IMR-90 (cell line): ENCODE results near the gene CLEC16A. TPM values are rescaled to one million over a fixed set of nuclear protein-coding genes. Genes with fewer than 3 reads are reported as not detected.

ENCODE experiments used
- ATAC-seq: fragments of 200-7000 bp; cut with Tn5 transposase; 2 replicates; pipeline ENCODE4 v1.9.1; 2020; ENCODE audit warnings: low read depth, mild to moderate bottlenecking, moderate library complexity
- BruUV-seq: library from RNA; stranded (reverse); fragments of 400-500 nt; replicated peaks from 2 replicates; lab custom pipeline; 2021; lab: Mats Ljungman, UMichigan
- CTCF ChIA-PET: fragments of 300-600 bp; formaldehyde crosslinking; extraction: SDS; loops from one replicate; lab custom pipeline; 2021; ENCODE audit warnings: antibody characterized with exemption; lab: Yijun Ruan, JAX
- POLR2A ChIA-PET: fragments of 300-600 bp; sonication (Branson Sonifier 250); formaldehyde crosslinking; loops from one replicate; lab custom pipeline; 2022; ENCODE audit warnings: antibody characterized with exemption; ENCODE audit not compliant: unreplicated experiment; lab: Charles Lee
- DNase-seq: peaks from one replicate; pipeline ENCODE4 v3.0.0; 2013
- H2AFZ ChIP-seq: replicated peaks from 2 replicates; pipeline ENCODE3; 2013; ENCODE audit warnings: low read length, mild to moderate bottlenecking; ENCODE audit not compliant: poor library complexity
- H2AK5ac ChIP-seq: 2 replicates; pipeline ENCODE4 v1.6.1; 2013; ENCODE audit warnings: low read depth, low read length, inconsistent platforms
- H2AK9ac ChIP-seq: replicated peaks from 2 replicates; pipeline ENCODE3; 2013; ENCODE audit warnings: mild to moderate bottlenecking, low read depth, low read length, moderate library complexity; ENCODE audit not compliant: poor library complexity
- H2BK120ac ChIP-seq: 2 replicates; pipeline ENCODE4 v1.6.1; 2013; ENCODE audit warnings: low read depth, low read length, inconsistent platforms
- H2BK15ac ChIP-seq: 3 replicates; pipeline ENCODE4 v1.6.1; 2013; ENCODE audit warnings: low read depth, low read length, inconsistent platforms
- H2BK20ac ChIP-seq: 2 replicates; pipeline ENCODE4 v1.6.1; 2013; ENCODE audit warnings: low read depth, mild to moderate bottlenecking, inconsistent platforms, low read length, moderate library complexity
- H2BK5ac ChIP-seq: 2 replicates; pipeline ENCODE4 v1.6.1; 2013; ENCODE audit warnings: mild to moderate bottlenecking, low read depth, low read length, inconsistent platforms; ENCODE audit not compliant: poor library complexity, severe bottlenecking
- H3K14ac ChIP-seq: replicated peaks from 2 replicates; pipeline ENCODE4 v1.6.1; 2013; ENCODE audit warnings: low read depth, low read length, inconsistent platforms
- H3K18ac ChIP-seq: 2 replicates; pipeline ENCODE4 v1.6.1; 2013; ENCODE audit warnings: low read depth, low read length, control low read depth
- H3K23ac ChIP-seq: 2 replicates; pipeline ENCODE4 v1.6.1; 2013; ENCODE audit warnings: low read depth, low read length, inconsistent platforms
- H3K27ac ChIP-seq: 2 replicates; pipeline ENCODE4 v1.5.1; 2013; ENCODE audit warnings: mild to moderate bottlenecking, control low read depth, low read length; ENCODE audit not compliant: insufficient read depth
- H3K27me3 ChIP-seq: 2 replicates; pipeline ENCODE4 v1.6.1; 2013; ENCODE audit warnings: low read length; ENCODE audit not compliant: control insufficient read depth, insufficient read depth
- H3K36me3 ChIP-seq: 2 replicates; pipeline ENCODE4 v1.6.1; 2013; ENCODE audit warnings: low read length, mixed read lengths; ENCODE audit not compliant: control insufficient read depth, insufficient read depth
- H3K4ac ChIP-seq: 2 replicates; pipeline ENCODE4 v1.6.1; 2013; ENCODE audit warnings: low read depth, low read length, inconsistent platforms
- H3K4me1 ChIP-seq: 2 replicates; pipeline ENCODE4 v1.6.1; 2013; ENCODE audit warnings: low read length, mixed read lengths; ENCODE audit not compliant: control insufficient read depth, insufficient read depth
- H3K4me2 ChIP-seq: 2 replicates; pipeline ENCODE4 v1.6.1; 2013; ENCODE audit warnings: low read depth, mild to moderate bottlenecking, control low read depth, low read length, moderate library complexity
- H3K4me3 ChIP-seq: 2 replicates; pipeline ENCODE4 v1.5.1; 2013; ENCODE audit warnings: low read depth, mild to moderate bottlenecking, control low read depth, low read length, moderate library complexity; ENCODE audit not compliant: insufficient read depth
- H3K56ac ChIP-seq: 2 replicates; pipeline ENCODE4 v1.6.1; 2013; ENCODE audit warnings: low read length, inconsistent platforms; ENCODE audit not compliant: insufficient read depth; ENCODE audit errors: extremely low read depth
- H3K79me1 ChIP-seq, 2 experiments: 2 replicates each; pipeline ENCODE4 v1.6.1; 2013; ENCODE audit warnings: low read length in 2 of 2, inconsistent platforms in 1 of 2, low read depth in 1 of 2
- H3K9ac ChIP-seq: 2 replicates; pipeline ENCODE4 v1.6.1; 2013; ENCODE audit warnings: low read depth, low read length, control low read depth
- H3K9me1 ChIP-seq: 2 replicates; pipeline ENCODE4 v1.6.1; 2013; ENCODE audit warnings: low read length, inconsistent platforms; ENCODE audit not compliant: insufficient read depth
- H3K9me3 ChIP-seq: 2 replicates; pipeline ENCODE4 v1.6.1; 2013; ENCODE audit warnings: low read length; ENCODE audit not compliant: control insufficient read depth, insufficient read depth
- H4K20me1 ChIP-seq: 2 replicates; pipeline ENCODE4 v1.6.1; 2013; ENCODE audit warnings: low read length, inconsistent platforms; ENCODE audit not compliant: insufficient read depth
- H4K5ac ChIP-seq: 2 replicates; pipeline ENCODE4 v1.6.1; 2013; ENCODE audit warnings: mild to moderate bottlenecking, low read depth, low read length, control low read depth
- H4K8ac ChIP-seq, 2 experiments: 2 replicates each; pipeline ENCODE4 v1.6.1; 2013; ENCODE audit warnings: low read depth in 2 of 2, low read length in 2 of 2, control low read depth in 1 of 2, inconsistent platforms in 1 of 2
- H4K91ac ChIP-seq: 2 replicates; pipeline ENCODE4 v1.6.1; 2013; ENCODE audit warnings: low read depth, low read length, inconsistent platforms; ENCODE audit not compliant: insufficient read depth
- BHLHE40 ChIP-seq: fragments of 150-350 bp; IDR thresholded peaks from 2 replicates; pipeline ENCODE4 v1.6.1; 2016; ENCODE audit warnings: mild to moderate bottlenecking, low read depth, low read length
- CEBPB ChIP-seq: IDR thresholded peaks from 2 replicates; pipeline ENCODE4 v1.6.1; 2012; ENCODE audit warnings: low read depth, low read length, improper control_type of control experiment
- CHD1 ChIP-seq: IDR thresholded peaks from 2 replicates; pipeline ENCODE4 v1.6.1; 2012; ENCODE audit warnings: low read depth, low read length, improper control_type of control experiment
- CTCF ChIP-seq: conservative IDR thresholded peaks from 2 replicates; pipeline ENCODE4 v1.5.1; 2012; ENCODE audit warnings: mild to moderate bottlenecking, low read depth, low read length, improper control_type of control experiment
- FOS ChIP-seq: fragments of 150-350 bp; IDR thresholded peaks from 2 replicates; pipeline ENCODE4 v1.6.1; 2016; ENCODE audit warnings: low read depth, low read length
- MAFK ChIP-seq: IDR thresholded peaks from 2 replicates; pipeline ENCODE4 v1.6.1; 2012; ENCODE audit warnings: low read depth, low read length, improper control_type of control experiment
- MAZ ChIP-seq: IDR thresholded peaks from 2 replicates; pipeline ENCODE4 v1.6.1; 2012; ENCODE audit warnings: low read depth, mild to moderate bottlenecking, low read length, improper control_type of control experiment, moderate library complexity, borderline replicate concordance
- MXI1 ChIP-seq: IDR thresholded peaks from 2 replicates; pipeline ENCODE4 v1.6.1; 2012; ENCODE audit warnings: low read depth, mild to moderate bottlenecking, low read length, moderate library complexity, borderline replicate concordance
- NFE2L2 ChIP-seq: fragments of 150-350 bp; IDR thresholded peaks from 2 replicates; pipeline ENCODE4 v1.6.1; 2016; ENCODE audit warnings: low read depth, mild to moderate bottlenecking, low read length
- POLR2A ChIP-seq: IDR thresholded peaks from 2 replicates; pipeline ENCODE4 v1.6.1; 2012; ENCODE audit warnings: mild to moderate bottlenecking, low read depth, low read length
- RAD21 ChIP-seq: IDR thresholded peaks from 2 replicates; pipeline ENCODE4 v1.6.1; 2012; ENCODE audit warnings: low read length, improper control_type of control experiment
- RCOR1 ChIP-seq: IDR thresholded peaks from 2 replicates; pipeline ENCODE4 v1.6.1; 2012; ENCODE audit warnings: mild to moderate bottlenecking, low read length, improper control_type of control experiment; ENCODE audit not compliant: insufficient replicate concordance
- RFX5 ChIP-seq: IDR thresholded peaks from 2 replicates; pipeline ENCODE4 v1.8.0; 2012; ENCODE audit warnings: low read depth, mild to moderate bottlenecking, low read length, moderate library complexity
- SMC3 ChIP-seq: fragments of 150-350 bp; IDR thresholded peaks from 2 replicates; pipeline ENCODE4 v1.6.1; 2016; ENCODE audit warnings: low read depth, mild to moderate bottlenecking, antibody characterized with exemption, low read length, moderate library complexity
- USF2 ChIP-seq: fragments of 150-350 bp; IDR thresholded peaks from 2 replicates; pipeline ENCODE4 v1.6.1; 2017; ENCODE audit warnings: mild to moderate bottlenecking, antibody characterized with exemption, low read length, low read depth
- WGBS, 2 experiments: methylation state at CpG; one replicate each; pipeline versions ENCODE4 v1.1.5 to v1.1.7; 2013; ENCODE audit warnings: missing lambda C conversion rate in 2 of 2; ENCODE audit not compliant: insufficient read length in 1 of 2; ENCODE audit errors: extremely low coverage in 2 of 2; 5-methylcytosine and 5-hydroxymethylcytosine counted together
- dilution Hi-C: fragments of 300-500 bp; cut with HindIII; formaldehyde crosslinking; loops from one replicate; pipeline ENCODE4 v1.14.3; 2018; ENCODE audit warnings: low sequenced_read_pairs; ENCODE audit not compliant: unreplicated experiment
- in situ Hi-C: fragments of 300-500 bp; cut with MboI; formaldehyde crosslinking; loops from 3 replicates; pipeline ENCODE4 v1.14.3; 2019; ENCODE audit warnings: low sequenced_read_pairs, inconsistent platforms, mixed read lengths
- intact Hi-C: fragments of 100-400 bp; cut with micrococcal nuclease; formaldehyde crosslinking; loops from 2 replicates; pipeline ENCODE4 v1.10.0; 2022
- polyA plus RNA-seq, 3 experiments: library from polyadenylated mRNA; depleted of rRNA; stranded (reverse); fragments of >200 nt; gene quantifications; 2 replicates each; pipeline ENCODE4 v1.2.3, GENCODE V29; 2012; ENCODE audit warnings: low replicate concordance in 1 of 3
- total RNA-seq: library from RNA; depleted of rRNA; stranded (reverse); fragments of >200 nt; gene quantifications from 2 replicates; pipeline ENCODE4 v1.2.3, GENCODE V29; 2012

Gene CLEC16A
- total and polyA plus RNA-seq, 2 of the 4 experiments (the other 2 are of a cell fraction), result 15.9 to 16.5 TPM

- peak overlapping the region; percentile 67 for H4K91ac ChIP-seq
- DNase-seq (no peak), ATAC-seq (0 out of 2 replicates have a peak, but pooled peaks have one; percentile 2)
- peak overlapping the region; percentile 82 for H3K4ac ChIP-seq
- peak overlapping the region; percentile 20 for H4K5ac ChIP-seq
- no peak overlapping the region for H3K56ac ChIP-seq
- H3K9me1 ChIP-seq, result peaks cover 21% of the 10 kb centered on the region
- H4K8ac ChIP-seq, result peak overlapping the region in 1 of 2 experiments; percentile 77; a peak in 3 of 4 replicates
- peak overlapping the region; percentile 70; the same call in 1 of the 2 replicates for H2AK5ac ChIP-seq
- no TSS peak for BruUV-seq
- intact Hi-C loops (loop anchor here (1.0 to 5.0 kb wide), 3 partner anchors 48 to 220 kb away; no protein-coding TSS in a partner anchor), in situ Hi-C loops (no loop called here), dilution Hi-C loops (no loop called here)
- H3K14ac ChIP-seq, result peak overlapping the region; percentile 78
- 69% methylated on average over 6 of the region's 16 CpGs; no CpG with 5 or more reads in 1 of the 2 experiments for WGBS, 2 experiments
- no peak overlapping the region for H3K4me3 ChIP-seq
- CTCF ChIA-PET, result no interaction called here
- H2BK15ac ChIP-seq, result peak overlapping the region; percentile 66; the same call in 1 of the 3 replicates
- peak overlapping the region; percentile 51 for H2AK9ac ChIP-seq
- POLR2A ChIA-PET, result no interaction called here
- H4K20me1 ChIP-seq, result no peaks in the 10 kb centered on the region
- peaks cover 21% of the 10 kb centered on the region; the same call in 1 of the 2 replicates for H3K36me3 ChIP-seq
- no peak overlapping the region for H3K4me2 ChIP-seq
- peak overlapping the region; percentile 81 for H2BK120ac ChIP-seq
- peak overlapping the region; percentile 28 for H2BK5ac ChIP-seq
- peak overlapping the region; percentile 31 for H3K18ac ChIP-seq
- peak overlapping the region; percentile 53; the same call in 1 of the 2 replicates for H3K27ac ChIP-seq
- H3K23ac ChIP-seq, result no peak overlapping the region
- H2BK20ac ChIP-seq, result peak overlapping the region; percentile 31
- H3K79me1 ChIP-seq, result peaks cover 5 to 25% of the 10 kb centered on the region in 2 experiments; a peak in 1 of 4 replicates
- peak overlapping the region; percentile 8; the same call in 1 of the 2 replicates for H3K9ac ChIP-seq
- no peaks in the 10 kb centered on the region; the same call in 1 of the 2 replicates for H3K9me3 ChIP-seq
- peak overlapping the region; percentile 26 for H2AFZ ChIP-seq
- no peaks in the 10 kb centered on the region for H3K27me3 ChIP-seq
- H3K4me1 ChIP-seq, result peaks cover 38% of the 10 kb centered on the region
- TF ChIP-seq POLR2A (no peak), RCOR1 (no peak), BHLHE40 (no peak), USF2 (no peak), MAZ (no peak), MAFK (no peak), FOS (no peak), CHD1 (no peak), MXI1 (no peak), SMC3 (no peak), RFX5 (no peak), CTCF (no peak), CEBPB (no peak), RAD21 (no peak), NFE2L2 (no peak)
Observed at GRCh38 chr16:11032000-11032921, 87.9 kb downstream of the CLEC16A start.
